ENCODE data around the gene MGA.

- TF ChIP-seq CTCF (IDR thresholded peaks at IDR 0.05) = no peak
- TF ChIP-seq POLR2A (IDR thresholded peaks at IDR 0.05; ENCODE audit: low read depth) = no peak
These were observed 31.8 kb downstream of the MGA start for GRCh38 chr15:41692049-41692448.

All from esophagus muscularis mucosa (tissue), 3 donors.